Retinal pigment epithelial cell (primary cell): ENCODE measurements around the gene TRAF3IP1.
"Not testable (repeated sequence)": the region's sequence is repeated elsewhere in the genome, so short reads cannot be mapped to it uniquely, and the experiment has no call there.

ENCODE experiments used
- DNase-seq: peaks from one replicate; pipeline ENCODE4 v3.0.0-alpha.2; 2010; ENCODE audit warnings: low read depth
- H3K4me3 ChIP-seq: 2 replicates; pipeline ENCODE4 v1.5.1; 2011; ENCODE audit warnings: mild to moderate bottlenecking, low read length, control low read depth, moderate library complexity
- CTCF ChIP-seq: conservative IDR thresholded peaks from 2 replicates; pipeline ENCODE4 v1.5.1; 2011; ENCODE audit warnings: low read depth, low read length, control low read depth, inconsistent platforms

TRAF3IP1 gene

DNA sequence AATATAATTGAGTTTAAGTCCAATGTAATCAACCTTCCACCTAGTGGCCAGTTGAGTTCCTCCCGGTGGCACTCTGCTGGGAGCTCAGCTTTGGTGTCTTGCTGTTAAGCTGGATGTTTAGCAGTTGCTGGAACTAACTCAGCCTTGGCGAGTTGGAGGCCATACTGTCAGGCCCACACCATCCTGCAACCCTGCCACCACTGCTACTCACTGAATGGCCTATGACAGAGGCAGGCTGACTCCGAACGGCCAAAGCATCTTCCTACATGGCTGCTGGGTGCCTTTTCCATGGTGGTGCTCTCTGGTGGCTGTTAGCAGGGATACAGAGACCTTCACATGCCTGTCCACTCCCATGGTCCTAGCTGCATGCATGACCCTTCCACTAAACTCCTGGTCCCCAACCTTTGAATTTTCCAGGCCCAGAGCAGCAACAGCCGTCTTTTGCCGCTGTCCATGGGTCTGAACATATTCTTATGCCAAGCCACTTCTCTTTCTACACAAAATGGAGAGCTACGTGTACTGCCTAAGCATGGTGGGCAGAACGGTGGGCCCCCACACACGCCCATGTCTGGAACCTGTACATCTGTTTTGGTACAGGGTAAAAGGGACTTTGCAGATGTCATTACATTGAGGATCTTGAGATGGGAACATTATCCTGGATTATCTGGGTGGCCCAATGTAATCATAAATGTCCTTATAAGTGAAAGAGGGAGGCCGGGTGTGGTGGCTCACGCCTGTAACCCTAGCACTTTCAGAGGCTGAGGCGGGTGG, 15.0 kb upstream of the TRAF3IP1 start:
- DNase-seq: no peak
- TF ChIP-seq CTCF: peak; percentile 30
- no peak overlapping the region for H3K4me3 ChIP-seq

- no peak overlapping the region for H3K4me3 ChIP-seq
- TF ChIP-seq CTCF: no peak
- DNase-seq: no peak
Observed at GRCh38 chr2:238305965-238306671, 14.2 kb upstream of the TRAF3IP1 start.

GRCh38 chr2:238306672-238306998, 13.7 kb upstream of the TRAF3IP1 start:
- TF ChIP-seq CTCF: no peak
- no peak for DNase-seq
- H3K4me3 ChIP-seq: no peak overlapping the region

DNA sequence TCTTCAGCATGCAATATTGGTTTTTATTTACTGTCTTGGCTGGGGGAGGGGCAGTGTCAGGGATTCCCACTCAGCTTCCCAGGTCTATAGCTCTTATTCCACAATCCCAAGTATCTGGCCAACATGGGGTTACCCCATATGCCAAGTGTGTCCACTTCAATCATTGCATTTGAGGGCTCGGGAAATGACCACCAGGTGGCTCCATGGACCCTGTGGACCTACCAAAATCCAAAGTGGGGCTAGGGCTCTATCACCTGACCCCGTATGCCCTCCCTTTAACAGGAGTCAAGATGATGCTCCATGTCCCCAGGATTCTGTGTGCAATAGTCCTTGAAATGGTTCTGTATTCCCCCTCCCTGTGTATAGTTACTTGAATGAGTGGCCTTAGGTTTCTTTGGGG, 12.1 kb upstream of the TRAF3IP1 start:
- TF ChIP-seq CTCF: peak; percentile 40

DNA sequence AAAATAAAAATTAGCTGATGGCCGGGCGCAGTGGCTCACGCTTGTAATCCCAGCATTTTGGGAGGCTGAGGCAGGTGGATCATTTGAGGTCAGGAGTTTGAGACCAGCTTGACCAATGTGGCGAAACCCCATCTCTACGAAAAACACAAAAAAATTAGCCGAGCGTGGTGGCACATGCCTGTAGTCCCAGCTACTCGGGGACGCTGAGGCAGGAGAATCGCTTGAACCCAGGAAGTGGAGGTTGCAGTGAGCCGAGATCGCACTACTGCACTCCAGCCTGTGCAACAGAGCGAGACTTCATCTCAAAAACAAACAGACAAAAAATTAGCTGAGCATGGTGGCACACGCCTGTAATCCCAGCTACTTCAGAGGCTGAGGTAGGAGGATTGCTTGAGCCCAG, 9.6 kb upstream of the TRAF3IP1 start:
- H3K4me3 ChIP-seq, DNase-seq: not testable (repeated sequence)

More for the DNA sequence above, 12.1 kb upstream of the TRAF3IP1 start:
- no peak for DNase-seq
- H3K4me3 ChIP-seq: no peak overlapping the region

DNA sequence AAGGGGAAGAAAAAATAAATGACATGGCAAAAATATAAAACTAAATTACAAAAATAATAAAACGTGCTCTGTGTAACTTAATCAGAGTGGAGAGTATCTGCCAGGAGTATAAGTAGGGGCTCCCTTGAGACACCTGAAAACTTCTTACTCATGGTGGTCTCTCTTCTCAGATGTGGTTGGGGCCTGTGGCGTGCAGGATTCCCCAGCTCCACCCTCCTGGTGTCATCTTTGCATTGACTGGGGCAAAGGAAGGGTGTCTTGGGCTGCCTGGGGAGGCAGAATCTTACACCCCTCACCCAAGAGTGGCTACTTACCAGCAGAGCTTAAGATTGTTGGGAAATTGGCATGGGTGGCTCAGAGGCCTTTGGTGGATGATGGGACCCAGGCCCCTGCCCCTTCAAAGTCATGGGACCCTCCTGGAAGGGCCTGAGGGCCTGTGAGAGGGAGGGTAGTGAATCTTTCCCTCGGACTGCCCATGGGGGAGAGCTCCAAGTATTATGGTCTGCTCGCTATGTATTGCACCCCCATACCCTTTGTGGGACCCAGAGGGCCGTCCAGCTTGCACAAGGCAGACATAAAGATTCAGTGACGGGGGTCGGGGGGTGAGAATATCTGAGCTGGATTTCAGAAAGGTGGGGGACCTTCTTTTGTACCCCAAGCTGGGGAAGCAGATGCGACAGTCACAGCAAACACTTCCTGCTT, 6.9 kb upstream of the TRAF3IP1 start:
- TF ChIP-seq CTCF: no peak
- H3K4me3 ChIP-seq: no peak overlapping the region
- no peak for DNase-seq

DNA sequence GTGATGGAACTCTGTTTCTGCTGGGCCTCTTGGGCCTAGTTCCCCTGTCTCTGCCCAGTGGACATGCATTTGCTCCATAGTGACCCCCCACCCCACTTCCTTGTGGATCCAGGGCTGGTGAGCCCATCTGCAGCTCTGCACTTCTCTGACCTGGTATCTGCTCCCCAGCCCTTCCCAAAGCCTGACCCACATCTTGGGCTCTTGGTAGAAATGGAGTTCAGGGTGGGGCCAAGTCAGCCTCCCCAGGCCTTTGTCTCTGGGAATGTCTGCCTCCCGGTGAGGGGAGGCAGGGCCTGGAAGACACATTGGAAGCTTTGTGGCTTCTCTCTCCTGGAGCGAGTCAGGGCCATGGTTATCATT, 6.3 kb upstream of the TRAF3IP1 start:
- H3K4me3 ChIP-seq: no peak overlapping the region
- DNase-seq: no peak
- TF ChIP-seq CTCF: no peak
